Measurements from ENCODE around the gene TTC39B.

TTC39B gene

DNA sequence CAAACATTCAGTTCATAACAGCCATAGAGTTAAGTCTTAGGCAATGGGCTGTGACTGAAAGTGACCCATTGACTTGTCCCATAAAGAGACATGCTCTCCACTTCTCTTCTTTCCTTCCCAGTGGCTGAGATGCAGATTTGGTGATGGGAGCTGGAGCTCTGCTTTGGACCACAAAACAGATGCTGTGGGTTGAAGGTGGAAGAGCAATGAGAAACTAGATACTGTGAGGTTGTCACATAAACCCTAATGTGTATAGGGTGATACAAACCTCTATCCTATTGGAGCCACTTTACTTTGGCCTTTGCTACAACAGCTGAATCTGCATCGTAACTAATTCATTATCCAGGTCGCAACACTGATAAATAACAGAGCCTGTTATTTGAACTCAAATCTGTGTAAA lies 192.0 kb downstream of the TTC39B start:
- ChIA-PET POLR2A (no interaction called here), CTCF (interaction anchor here (0.9 to 1.9 kb wide), 4 partner anchors 11 to 20 kb away, joined by 3 to 9 read pairs (median 6); no protein-coding TSS in a partner anchor)
- TF ChIP-seq, protein P1, sequence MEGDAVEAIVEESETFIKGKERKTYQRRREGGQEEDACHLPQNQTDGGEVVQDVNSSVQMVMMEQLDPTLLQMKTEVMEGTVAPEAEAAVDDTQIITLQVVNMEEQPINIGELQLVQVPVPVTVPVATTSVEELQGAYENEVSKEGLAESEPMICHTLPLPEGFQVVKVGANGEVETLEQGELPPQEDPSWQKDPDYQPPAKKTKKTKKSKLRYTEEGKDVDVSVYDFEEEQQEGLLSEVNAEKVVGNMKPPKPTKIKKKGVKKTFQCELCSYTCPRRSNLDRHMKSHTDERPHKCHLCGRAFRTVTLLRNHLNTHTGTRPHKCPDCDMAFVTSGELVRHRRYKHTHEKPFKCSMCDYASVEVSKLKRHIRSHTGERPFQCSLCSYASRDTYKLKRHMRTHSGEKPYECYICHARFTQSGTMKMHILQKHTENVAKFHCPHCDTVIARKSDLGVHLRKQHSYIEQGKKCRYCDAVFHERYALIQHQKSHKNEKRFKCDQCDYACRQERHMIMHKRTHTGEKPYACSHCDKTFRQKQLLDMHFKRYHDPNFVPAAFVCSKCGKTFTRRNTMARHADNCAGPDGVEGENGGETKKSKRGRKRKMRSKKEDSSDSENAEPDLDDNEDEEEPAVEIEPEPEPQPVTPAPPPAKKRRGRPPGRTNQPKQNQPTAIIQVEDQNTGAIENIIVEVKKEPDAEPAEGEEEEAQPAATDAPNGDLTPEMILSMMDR (IDR thresholded peaks at IDR 0.05; ENCODE audit: control extremely low read depth, extremely low read depth, low read depth, missing control alignments), result no peak
- no peak for DNase-seq (ENCODE audit: extremely low spot score)

Data from GM10248 (cell line).